Measurements from ENCODE around the gene RNASE13.
A peak's percentile ranks its signal among the peaks of the same experiment; 100 is the strongest.

Gene RNASE13

DNA sequence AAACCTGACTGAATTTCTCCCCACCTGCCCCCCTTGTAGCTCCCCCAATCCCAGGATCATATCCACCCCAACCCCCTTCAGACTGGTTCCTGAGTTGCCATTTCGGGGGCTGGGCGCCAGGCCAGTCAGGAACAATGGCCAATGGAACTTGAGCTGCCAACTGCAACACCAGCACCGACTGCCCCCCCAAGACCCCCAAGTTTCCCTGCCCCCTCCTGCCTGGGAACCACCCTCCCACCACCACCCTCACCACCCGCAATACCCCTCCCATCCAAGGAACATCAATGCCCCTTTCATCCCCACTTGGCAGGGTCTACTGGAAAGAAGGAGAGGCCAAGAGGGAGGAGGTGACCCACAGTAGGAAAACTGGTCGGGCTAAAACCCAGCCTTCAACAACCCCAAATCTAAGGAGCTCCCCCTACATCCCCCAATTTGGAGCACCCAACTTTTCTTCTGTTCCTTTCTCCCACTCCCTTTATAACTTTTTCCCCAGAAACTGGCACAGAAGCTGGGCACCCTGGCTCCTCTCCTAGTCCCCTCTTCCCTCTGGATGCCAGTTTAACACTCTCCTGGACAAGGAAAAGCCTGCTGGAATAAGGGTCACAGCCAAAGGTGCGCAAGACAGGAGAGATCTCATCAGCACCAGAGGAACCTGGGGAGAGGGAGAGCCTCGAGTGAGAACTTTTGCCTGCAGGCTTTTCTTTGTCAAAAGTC, 8.2 kb downstream of the RNASE13 start:
- TF ChIP-seq OSR1 (CRISPR knock-in tag; IDR thresholded peaks at IDR 0.05) = no peak
- no peak for TF ChIP-seq ZC3H10 (CRISPR knock-in tag; IDR thresholded peaks at IDR 0.05)
- no peak for TF ChIP-seq TOX (CRISPR knock-in tag; IDR thresholded peaks at IDR 0.05; ENCODE audit: borderline replicate concordance)
- TF ChIP-seq GLIS3 (CRISPR knock-in tag; IDR thresholded peaks at IDR 0.05) = no peak
- TF ChIP-seq CSRNP3 (CRISPR knock-in tag; IDR thresholded peaks at IDR 0.05) = no peak
- TF ChIP-seq ZNF70 (CRISPR knock-in tag; IDR thresholded peaks at IDR 0.05) = no peak
- TF ChIP-seq, protein P1, sequence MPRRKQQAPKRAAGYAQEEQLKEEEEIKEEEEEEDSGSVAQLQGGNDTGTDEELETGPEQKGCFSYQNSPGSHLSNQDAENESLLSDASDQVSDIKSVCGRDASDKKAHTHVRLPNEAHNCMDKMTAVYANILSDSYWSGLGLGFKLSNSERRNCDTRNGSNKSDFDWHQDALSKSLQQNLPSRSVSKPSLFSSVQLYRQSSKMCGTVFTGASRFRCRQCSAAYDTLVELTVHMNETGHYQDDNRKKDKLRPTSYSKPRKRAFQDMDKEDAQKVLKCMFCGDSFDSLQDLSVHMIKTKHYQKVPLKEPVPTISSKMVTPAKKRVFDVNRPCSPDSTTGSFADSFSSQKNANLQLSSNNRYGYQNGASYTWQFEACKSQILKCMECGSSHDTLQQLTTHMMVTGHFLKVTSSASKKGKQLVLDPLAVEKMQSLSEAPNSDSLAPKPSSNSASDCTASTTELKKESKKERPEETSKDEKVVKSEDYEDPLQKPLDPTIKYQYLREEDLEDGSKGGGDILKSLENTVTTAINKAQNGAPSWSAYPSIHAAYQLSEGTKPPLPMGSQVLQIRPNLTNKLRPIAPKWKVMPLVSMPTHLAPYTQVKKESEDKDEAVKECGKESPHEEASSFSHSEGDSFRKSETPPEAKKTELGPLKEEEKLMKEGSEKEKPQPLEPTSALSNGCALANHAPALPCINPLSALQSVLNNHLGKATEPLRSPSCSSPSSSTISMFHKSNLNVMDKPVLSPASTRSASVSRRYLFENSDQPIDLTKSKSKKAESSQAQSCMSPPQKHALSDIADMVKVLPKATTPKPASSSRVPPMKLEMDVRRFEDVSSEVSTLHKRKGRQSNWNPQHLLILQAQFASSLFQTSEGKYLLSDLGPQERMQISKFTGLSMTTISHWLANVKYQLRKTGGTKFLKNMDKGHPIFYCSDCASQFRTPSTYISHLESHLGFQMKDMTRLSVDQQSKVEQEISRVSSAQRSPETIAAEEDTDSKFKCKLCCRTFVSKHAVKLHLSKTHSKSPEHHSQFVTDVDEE (CRISPR knock-in tag; IDR thresholded peaks at IDR 0.05) = no peak
- TF ChIP-seq ARNTL (CRISPR knock-in tag; IDR thresholded peaks at IDR 0.05; ENCODE audit: borderline replicate concordance, low read depth) = no peak
- no peak for TF ChIP-seq TCF4 (CRISPR knock-in tag; IDR thresholded peaks at IDR 0.05; ENCODE audit: borderline replicate concordance)
- no peak for TF ChIP-seq ZFP3 (CRISPR knock-in tag; IDR thresholded peaks at IDR 0.05)
- TF ChIP-seq ZFP30 (CRISPR knock-in tag; IDR thresholded peaks at IDR 0.05) = no peak
- TF ChIP-seq CREB5 (CRISPR knock-in tag; IDR thresholded peaks at IDR 0.05; ENCODE audit: low read depth) = no peak
- no peak for TF ChIP-seq RARB (CRISPR knock-in tag; IDR thresholded peaks at IDR 0.05)
- no peak for TF ChIP-seq SNAI2 (CRISPR knock-in tag; IDR thresholded peaks at IDR 0.05)
- no peak for TF ChIP-seq BACH2 (CRISPR knock-in tag; IDR thresholded peaks at IDR 0.05; ENCODE audit: borderline replicate concordance)
- TF ChIP-seq PPARA (CRISPR knock-in tag; IDR thresholded peaks at IDR 0.05; ENCODE audit: borderline replicate concordance) = no peak
- no peak for ATAC-seq

- ATAC-seq = peak; percentile 47
- TF ChIP-seq, protein P1 (CRISPR knock-in tag; IDR thresholded peaks at IDR 0.05) = no peak
- TF ChIP-seq ARNTL (CRISPR knock-in tag; IDR thresholded peaks at IDR 0.05; ENCODE audit: borderline replicate concordance, low read depth) (no peak), ZFP30 (CRISPR knock-in tag; IDR thresholded peaks at IDR 0.05) (no peak), ZNF70 (CRISPR knock-in tag; IDR thresholded peaks at IDR 0.05) (no peak), ZNF8 (CRISPR knock-in tag; IDR thresholded peaks at IDR 0.05) (no peak), GLIS3 (CRISPR knock-in tag; IDR thresholded peaks at IDR 0.05) (no peak)
Measured at GRCh38 chr14:21025371-21026273, 9.0 kb downstream of the RNASE13 start.

- ATAC-seq = peak; percentile 83
- TF ChIP-seq ZNF8 (CRISPR knock-in tag; IDR thresholded peaks at IDR 0.05) (no peak), CSDC2 (CRISPR knock-in tag; IDR thresholded peaks at IDR 0.05) (no peak), TOX (CRISPR knock-in tag; IDR thresholded peaks at IDR 0.05; ENCODE audit: borderline replicate concordance) (no peak), GLIS3 (CRISPR knock-in tag; IDR thresholded peaks at IDR 0.05) (no peak), TCF4 (CRISPR knock-in tag; IDR thresholded peaks at IDR 0.05; ENCODE audit: borderline replicate concordance) (no peak), ZC3H10 (CRISPR knock-in tag; IDR thresholded peaks at IDR 0.05) (no peak), PPARA (CRISPR knock-in tag; IDR thresholded peaks at IDR 0.05; ENCODE audit: borderline replicate concordance) (no peak), ZNF565 (CRISPR knock-in tag; conservative IDR thresholded peaks at IDR 0.05; ENCODE audit: low read depth) (no peak)
- TF ChIP-seq, protein P2, sequence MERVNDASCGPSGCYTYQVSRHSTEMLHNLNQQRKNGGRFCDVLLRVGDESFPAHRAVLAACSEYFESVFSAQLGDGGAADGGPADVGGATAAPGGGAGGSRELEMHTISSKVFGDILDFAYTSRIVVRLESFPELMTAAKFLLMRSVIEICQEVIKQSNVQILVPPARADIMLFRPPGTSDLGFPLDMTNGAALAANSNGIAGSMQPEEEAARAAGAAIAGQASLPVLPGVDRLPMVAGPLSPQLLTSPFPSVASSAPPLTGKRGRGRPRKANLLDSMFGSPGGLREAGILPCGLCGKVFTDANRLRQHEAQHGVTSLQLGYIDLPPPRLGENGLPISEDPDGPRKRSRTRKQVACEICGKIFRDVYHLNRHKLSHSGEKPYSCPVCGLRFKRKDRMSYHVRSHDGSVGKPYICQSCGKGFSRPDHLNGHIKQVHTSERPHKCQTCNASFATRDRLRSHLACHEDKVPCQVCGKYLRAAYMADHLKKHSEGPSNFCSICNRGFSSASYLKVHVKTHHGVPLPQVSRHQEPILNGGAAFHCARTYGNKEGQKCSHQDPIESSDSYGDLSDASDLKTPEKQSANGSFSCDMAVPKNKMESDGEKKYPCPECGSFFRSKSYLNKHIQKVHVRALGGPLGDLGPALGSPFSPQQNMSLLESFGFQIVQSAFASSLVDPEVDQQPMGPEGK (CRISPR knock-in tag; IDR thresholded peaks at IDR 0.05; ENCODE audit: borderline replicate concordance) = no peak
- TF ChIP-seq, protein P1 (CRISPR knock-in tag; IDR thresholded peaks at IDR 0.05) = no peak
Measured at GRCh38 chr14:21024585-21025370, 9.8 kb downstream of the RNASE13 start, which contains the start of gene NDRG2. NDRG2 (minus strand) TSS chr14:21025061; CDS start chr14:21023315, 1,746 bp downstream.

Measured in SK-N-SH treated with all-trans-retinoic acid at 6 μM for 48 hours (cell line).